AG04449 (cell line): Measurements from ENCODE around the gene TIMM8B.

Experiments
- CTCF ChIA-PET: fragments of 350-600 bp; formaldehyde crosslinking; extraction: SDS; loops from one replicate; lab custom pipeline; 2021; ENCODE audit warnings: antibody characterized with exemption; lab: Yijun Ruan, JAX
- POLR2A ChIA-PET: fragments of 400-600, 350-600 bp; formaldehyde crosslinking; extraction: SDS; loops from one replicate; lab custom pipeline; 2020; ENCODE audit warnings: antibody characterized with exemption, inconsistent platforms; lab: Yijun Ruan, JAX
- DNase-seq: peaks from one replicate; pipeline ENCODE4 v3.0.0-alpha.2; 2010; ENCODE audit warnings: low read depth, low spot score
- H3K4me3 ChIP-seq: 2 replicates; pipeline ENCODE4 v1.5.1; 2011; ENCODE audit warnings: low read depth, mild to moderate bottlenecking, control low read depth, low read length
- TF ChIP-seq, protein P1 (sequence below): IDR thresholded peaks from one replicate; pipeline ENCODE4 v1.5.1; 2011; ENCODE audit warnings: mild to moderate bottlenecking, moderate library complexity, low read length, control low read depth, inconsistent platforms; ENCODE audit not compliant: insufficient read depth; ENCODE audit errors: missing control alignments

Gene TIMM8B, protein sequence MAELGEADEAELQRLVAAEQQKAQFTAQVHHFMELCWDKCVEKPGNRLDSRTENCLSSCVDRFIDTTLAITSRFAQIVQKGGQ

GRCh38 chr11:112086422-112087191 is at the start of gene TIMM8B, which contains the start of gene SDHD:
Gene TIMM8B, minus strand, starts transcription at chr11:112086756. Its CDS starts 33 bp downstream, at chr11:112086723.
Gene SDHD, plus strand, starts transcription at chr11:112086873. Its CDS starts 35 bp downstream, at chr11:112086908.
- CTCF ChIA-PET: interaction anchor here (1.0 to 2.6 kb wide), 5 partner anchors 11 to 193 kb away, joined by 3 to 13 read pairs (median 5); partner anchors contain the start of genes NKAPD1 and PIH1D2
- peak; percentile 50 for DNase-seq
- POLR2A ChIA-PET: interaction anchor here (0.7 to 1.3 kb wide), 2 partner anchors 12 to 215 kb away, joined by 3 to 4 read pairs; partner anchors contain the start of gene ALG9
- peak within 1 kb of the TSS; percentile 95 for H3K4me3 ChIP-seq
- TF ChIP-seq, protein P1, sequence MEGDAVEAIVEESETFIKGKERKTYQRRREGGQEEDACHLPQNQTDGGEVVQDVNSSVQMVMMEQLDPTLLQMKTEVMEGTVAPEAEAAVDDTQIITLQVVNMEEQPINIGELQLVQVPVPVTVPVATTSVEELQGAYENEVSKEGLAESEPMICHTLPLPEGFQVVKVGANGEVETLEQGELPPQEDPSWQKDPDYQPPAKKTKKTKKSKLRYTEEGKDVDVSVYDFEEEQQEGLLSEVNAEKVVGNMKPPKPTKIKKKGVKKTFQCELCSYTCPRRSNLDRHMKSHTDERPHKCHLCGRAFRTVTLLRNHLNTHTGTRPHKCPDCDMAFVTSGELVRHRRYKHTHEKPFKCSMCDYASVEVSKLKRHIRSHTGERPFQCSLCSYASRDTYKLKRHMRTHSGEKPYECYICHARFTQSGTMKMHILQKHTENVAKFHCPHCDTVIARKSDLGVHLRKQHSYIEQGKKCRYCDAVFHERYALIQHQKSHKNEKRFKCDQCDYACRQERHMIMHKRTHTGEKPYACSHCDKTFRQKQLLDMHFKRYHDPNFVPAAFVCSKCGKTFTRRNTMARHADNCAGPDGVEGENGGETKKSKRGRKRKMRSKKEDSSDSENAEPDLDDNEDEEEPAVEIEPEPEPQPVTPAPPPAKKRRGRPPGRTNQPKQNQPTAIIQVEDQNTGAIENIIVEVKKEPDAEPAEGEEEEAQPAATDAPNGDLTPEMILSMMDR: peak; percentile 69

DNA sequence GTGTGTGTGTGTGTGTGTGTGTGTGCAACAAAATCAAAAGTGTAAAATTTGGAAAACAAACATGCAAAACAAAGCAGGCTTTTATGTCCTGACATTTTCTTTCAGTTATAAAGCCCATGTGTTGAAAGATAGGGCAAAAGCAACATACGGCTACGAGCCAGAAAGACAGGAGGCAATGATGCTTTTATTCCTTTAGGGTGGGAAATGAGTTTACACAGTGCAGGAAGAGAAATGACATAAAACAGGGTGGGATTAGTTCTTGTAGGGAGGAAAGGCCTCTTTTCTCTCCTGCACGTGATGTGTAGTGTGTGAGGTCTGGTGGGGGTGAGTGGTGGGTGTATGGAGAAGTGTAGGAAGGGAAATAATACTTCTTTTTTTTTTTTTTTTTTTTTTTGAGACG is 47.9 kb upstream of the TIMM8B start:
- H3K4me3 ChIP-seq: no peak overlapping the region
- TF ChIP-seq, protein P1: no peak
- ChIA-PET POLR2A (no interaction called here), CTCF (interaction anchor here (2.8 kb wide), 1 partner anchor 21 kb away, joined by 12 read pairs; no protein-coding TSS in a partner anchor)
- DNase-seq: no peak

DNA sequence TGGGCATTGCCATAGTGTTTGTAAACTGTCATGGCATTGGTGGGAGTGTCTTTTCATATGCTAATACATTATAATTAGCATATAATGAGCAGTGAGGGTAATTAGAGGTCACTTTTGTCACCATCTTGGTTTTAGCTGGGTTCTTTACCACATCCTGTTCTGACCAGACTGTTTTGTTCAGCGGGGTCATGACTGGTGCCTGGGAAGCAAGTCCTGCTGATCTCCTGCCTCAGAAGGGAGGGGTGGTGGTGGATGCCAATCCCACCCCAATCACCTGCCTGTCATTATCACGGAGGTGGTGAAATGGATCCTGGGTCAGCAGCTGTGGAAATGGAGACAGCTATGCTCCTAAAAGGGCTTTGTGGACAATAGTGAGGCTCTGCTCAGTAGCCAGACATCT is 46.2 kb upstream of the TIMM8B start:
- ChIA-PET POLR2A (no interaction called here), CTCF (interaction anchor here (2.8 kb wide), 1 partner anchor 19 kb away, joined by 12 read pairs; no protein-coding TSS in a partner anchor)
- TF ChIP-seq, protein P1: no peak
- no peak for DNase-seq
- no peak overlapping the region for H3K4me3 ChIP-seq

GRCh38 chr11:112129656-112130055 is 43.1 kb upstream of the TIMM8B start:
- CTCF ChIA-PET: interaction anchor here (0.6 to 2.2 kb wide), 4 partner anchors 16 to 151 kb away, joined by 3 to 14 read pairs (median 3); no protein-coding TSS in a partner anchor
- no peak overlapping the region for H3K4me3 ChIP-seq
- no peak for DNase-seq
- TF ChIP-seq, protein P1: no peak
- POLR2A ChIA-PET: no interaction called here

- TF ChIP-seq, protein P1: no peak
- ChIA-PET CTCF (interaction anchor here (0.6 to 2.1 kb wide), 5 partner anchors 9 to 152 kb away, joined by 3 to 5 read pairs (median 3); no protein-coding TSS in a partner anchor), POLR2A (no interaction called here)
- peak; percentile 34 for DNase-seq
- no peak overlapping the region for H3K4me3 ChIP-seq
Observed at GRCh38 chr11:112128483-112129121, 42.0 kb upstream of the TIMM8B start.

GRCh38 chr11:112127056-112127455 is 40.5 kb upstream of the TIMM8B start:
- CTCF ChIA-PET: interaction anchor here (1.4 to 2.2 kb wide), 2 partner anchors 13 to 49 kb away, joined by 4 to 10 read pairs; partner anchors contain the start of gene BCO2
- no peak overlapping the region for H3K4me3 ChIP-seq
- DNase-seq: no peak
- POLR2A ChIA-PET: no interaction called here
- TF ChIP-seq, protein P1: no peak
